ENCODE data around the gene DCK.

GRCh38 chr4:71004281-71004851 lies 10.9 kb downstream of the DCK start:
- TF ChIP-seq EZH2phosphoT487 (IDR thresholded peaks at IDR 0.05) (no peak), CTCF (IDR thresholded peaks at IDR 0.05) (no peak), EZH2 (IDR thresholded peaks at IDR 0.05) (no peak)
